Activated T-cell treated with anti-CD3 and anti-CD28 coated beads, Interleukin-2, amount 50 U/mL, for 72 hours (primary cell): ENCODE measurements around the gene TFRC. TPM values are rescaled to one million over a fixed set of nuclear protein-coding genes. Genes with fewer than 3 reads are reported as not detected.
"Not testable (repeated sequence)": the region's sequence is repeated elsewhere in the genome, so short reads cannot be mapped to it uniquely, and the experiment has no call there.

ENCODE experiments used
- ATAC-seq, 2 donors: fragments of 150-1000 bp; cut with Tn5 transposase; replicated peaks in 1 of 2; 2 replicates each; pipeline ENCODE4 v1.10.0; 2021; ENCODE audit warnings: moderate library complexity in 2 of 2, mild to moderate bottlenecking in 1 of 2
- DNase-seq, 2 donors: peaks; one replicate each; pipeline ENCODE4 v3.0.0; 2021 to 2022; ENCODE audit warnings: mixed read lengths in 1 of 2
- H3K27ac Mint-ChIP-seq: one replicate; pipeline ENCODE4 v1.8.0; 2022; ENCODE audit warnings: mild to moderate bottlenecking, moderate library complexity, mixed read lengths
- H3K27me3 Mint-ChIP-seq: one replicate; pipeline ENCODE4 v1.8.0; 2022; ENCODE audit warnings: low read depth, mixed read lengths
- H3K36me3 Mint-ChIP-seq, 2 donors: one replicate each; pipeline ENCODE4 v1.8.0; 2022; ENCODE audit warnings: mixed read lengths in 2 of 2, mild to moderate bottlenecking in 1 of 2; ENCODE audit not compliant: insufficient read depth in 2 of 2
- H3K4me1 Mint-ChIP-seq: one replicate; pipeline ENCODE4 v1.8.0; 2022; ENCODE audit warnings: low read depth, mixed read lengths
- H3K4me3 Mint-ChIP-seq, 2 donors: one replicate each; pipeline ENCODE4 v1.8.0; 2022; ENCODE audit warnings: mild to moderate bottlenecking in 2 of 2, mixed read lengths in 2 of 2, moderate library complexity in 2 of 2
- H3K9me3 Mint-ChIP-seq, 2 donors: one replicate each; pipeline ENCODE4 v1.8.0; 2022; ENCODE audit warnings: mixed read lengths in 2 of 2
- total RNA-seq, 2 donors: library from RNA; stranded (reverse); gene quantifications; one replicate each; pipeline ENCODE4 v1.2.3, GENCODE V29; 2022

TFRC gene
- total RNA-seq, 2 donors from 2014 or later, result 164 to 174 TPM

- Mint-ChIP-seq H3K36me3 (no peaks in the 10 kb centered on the region), H3K4me1 (no peaks in the 10 kb centered on the region), H3K4me3 (no peak overlapping the region), H3K27me3 (peaks cover 7% of the 10 kb centered on the region), H3K9me3 (no peaks in the 10 kb centered on the region), H3K27ac (no peak overlapping the region)
- no peak for DNase-seq
- ATAC-seq, result no peak
Observed at GRCh38 chr3:196003611-196004010, 78.3 kb downstream of the TFRC start.

GRCh38 chr3:196002721-196003120 lies 79.2 kb downstream of the TFRC start:
- not testable (repeated sequence) for H3K4me1 Mint-ChIP-seq, H3K36me3 Mint-ChIP-seq, H3K4me3 Mint-ChIP-seq, H3K27ac Mint-ChIP-seq, ATAC-seq, DNase-seq, H3K27me3 Mint-ChIP-seq, H3K9me3 Mint-ChIP-seq

GRCh38 chr3:196001240-196001639 lies 80.7 kb downstream of the TFRC start:
- DNase-seq, ATAC-seq, H3K27me3 Mint-ChIP-seq, H3K4me1 Mint-ChIP-seq, H3K4me3 Mint-ChIP-seq, H3K36me3 Mint-ChIP-seq, H3K9me3 Mint-ChIP-seq, H3K27ac Mint-ChIP-seq: not testable (repeated sequence)

GRCh38 chr3:196000360-196000950 lies 81.4 kb downstream of the TFRC start:
- H3K27ac Mint-ChIP-seq, H3K4me3 Mint-ChIP-seq, H3K4me1 Mint-ChIP-seq, H3K36me3 Mint-ChIP-seq, H3K27me3 Mint-ChIP-seq, H3K9me3 Mint-ChIP-seq, ATAC-seq, DNase-seq: not testable (repeated sequence)

GRCh38 chr3:195999896-196000295 lies 82.0 kb downstream of the TFRC start:
- DNase-seq, result no peak
- no peaks in the 10 kb centered on the region for H3K36me3 Mint-ChIP-seq
- H3K9me3 Mint-ChIP-seq, result no peaks in the 10 kb centered on the region
- H3K27ac Mint-ChIP-seq, result no peak overlapping the region
- H3K4me3 Mint-ChIP-seq, result no peak overlapping the region
- ATAC-seq, result no peak
- H3K27me3 Mint-ChIP-seq, result no peaks in the 10 kb centered on the region
- H3K4me1 Mint-ChIP-seq, result no peaks in the 10 kb centered on the region

Other genes starting within 250 kb of the TFRC start
- gene TNK2, start 173.5 kb downstream of the TFRC start, total RNA-seq, result 100 to 1,000 TPM in 1 of 2 donors, 10 to 100 TPM in 1; 94.8 to 112 TPM
- gene ZDHHC19, start 129.3 kb upstream of the TFRC start, total RNA-seq, result not detected
- not detected for gene SLC51A, start 134.4 kb upstream of the TFRC start, total RNA-seq
- gene PCYT1A, start 205.6 kb upstream of the TFRC start, total RNA-seq, result 10 to 100 TPM; 52.0 to 56.9 TPM
- gene DYNLT2B, start 236.2 kb upstream of the TFRC start, total RNA-seq, result 10 to 100 TPM; 18.9 to 20.4 TPM